Vagina (tissue), 2 donors: ENCODE measurements around the gene KRTAP19-5. TPM values are rescaled to one million over a fixed set of nuclear protein-coding genes. Genes with fewer than 3 reads are reported as not detected.
"Not testable (repeated sequence)": the region's sequence is repeated elsewhere in the genome, so short reads cannot be mapped to it uniquely, and the experiment has no call there.

ENCODE experiments used
- DNase-seq, 2 donors: peaks; one replicate each; pipeline ENCODE4 v3.0.0-alpha.2; 2017; ENCODE audit errors: extremely low spot score in 2 of 2
- H3K27ac ChIP-seq: fragments of 200-600 bp; sonication (generic); one replicate; pipeline ENCODE4 v1.5.1; 2019
- H3K27me3 ChIP-seq: fragments of 200-600 bp; sonication (generic); one replicate; pipeline ENCODE4 v1.5.1; 2019
- H3K36me3 ChIP-seq, 2 donors: fragments of 200-600 bp; sonication (generic); one replicate each; pipeline ENCODE4 v1.5.1; 2017 to 2019
- H3K4me1 ChIP-seq: fragments of 200-600 bp; sonication (generic); one replicate; pipeline ENCODE4 v1.5.1; 2019
- H3K4me3 ChIP-seq, 2 donors: fragments of 200-600 bp; sonication (generic); 1 replicate in 1 of 2; 2 replicates in 1 of 2; pipeline ENCODE4 v1.5.1; 2016 to 2019
- H3K9me3 ChIP-seq: fragments of 200-600 bp; sonication (generic); one replicate; pipeline ENCODE4 v1.5.1; 2019
- POLR2A ChIP-seq, 2 donors: fragments of 450-650 bp; IDR thresholded peaks; one replicate each; pipeline ENCODE4 v1.6.1; 2017; ENCODE audit warnings: antibody characterized with exemption in 2 of 2, mild to moderate bottlenecking in 2 of 2, moderate library complexity in 2 of 2
- POLR2AphosphoS5 ChIP-seq, 2 donors: sonication (generic); formaldehyde crosslinking; IDR thresholded peaks; one replicate each; pipeline ENCODE4 v1.9.0; 2017; ENCODE audit warnings: antibody characterized with exemption in 2 of 2, mild to moderate bottlenecking in 2 of 2, low read depth in 1 of 2; ENCODE audit not compliant: insufficient read depth in 1 of 2
- intact Hi-C: fragments of 100-400 bp; cut with DNase I; formaldehyde crosslinking; loops from one replicate; pipeline ENCODE4 v1.15.1; 2023
- total RNA-seq: library from RNA; depleted of rRNA; stranded (reverse); fragments of >200 nt; gene quantifications from one replicate; pipeline ENCODE4 v1.2.3, GENCODE V29; 2016
- TF ChIP-seq, protein P1 (sequence below), 3 experiments: fragments of 450-650 bp in 2 of 3; fragments of 200-600 bp in 1 of 3; sonication (generic) in 1 of 3; IDR thresholded peaks; one replicate each; pipeline ENCODE4 v1.5.1; 2017 to 2019; ENCODE audit warnings: antibody characterized with exemption in 3 of 3, mild to moderate bottlenecking in 2 of 3, moderate library complexity in 2 of 3

The KRTAP19-5 gene
- total RNA-seq = not detected

DNA sequence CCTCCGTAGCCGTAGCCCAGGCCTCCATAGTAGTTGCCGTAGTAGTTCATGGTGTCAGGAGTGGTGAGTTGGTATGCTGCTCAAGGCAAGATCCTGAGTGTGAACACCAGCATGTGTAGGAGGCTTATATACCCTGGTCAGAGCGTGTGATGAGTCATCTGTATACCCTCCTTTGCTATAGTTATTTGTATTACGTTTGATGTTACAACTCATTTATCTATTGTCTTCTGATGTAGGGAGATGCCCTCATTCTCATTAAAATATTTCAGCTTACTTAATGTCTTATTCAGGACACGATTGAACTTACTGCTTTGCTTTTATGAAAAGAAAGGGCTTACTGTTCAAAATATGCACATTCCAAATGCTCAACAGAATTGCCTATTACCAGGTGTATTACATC is at the start of gene KRTAP19-5:
Gene KRTAP19-5 (minus strand): TSS at position 101 of the 400 bp plus-strand sequence. CDS start 51 bp downstream, at position 50.
- intact Hi-C loops = no loop called here
- no peak for TF ChIP-seq POLR2A (IDR thresholded peaks at IDR 0.05)
- TF ChIP-seq, protein P1, sequence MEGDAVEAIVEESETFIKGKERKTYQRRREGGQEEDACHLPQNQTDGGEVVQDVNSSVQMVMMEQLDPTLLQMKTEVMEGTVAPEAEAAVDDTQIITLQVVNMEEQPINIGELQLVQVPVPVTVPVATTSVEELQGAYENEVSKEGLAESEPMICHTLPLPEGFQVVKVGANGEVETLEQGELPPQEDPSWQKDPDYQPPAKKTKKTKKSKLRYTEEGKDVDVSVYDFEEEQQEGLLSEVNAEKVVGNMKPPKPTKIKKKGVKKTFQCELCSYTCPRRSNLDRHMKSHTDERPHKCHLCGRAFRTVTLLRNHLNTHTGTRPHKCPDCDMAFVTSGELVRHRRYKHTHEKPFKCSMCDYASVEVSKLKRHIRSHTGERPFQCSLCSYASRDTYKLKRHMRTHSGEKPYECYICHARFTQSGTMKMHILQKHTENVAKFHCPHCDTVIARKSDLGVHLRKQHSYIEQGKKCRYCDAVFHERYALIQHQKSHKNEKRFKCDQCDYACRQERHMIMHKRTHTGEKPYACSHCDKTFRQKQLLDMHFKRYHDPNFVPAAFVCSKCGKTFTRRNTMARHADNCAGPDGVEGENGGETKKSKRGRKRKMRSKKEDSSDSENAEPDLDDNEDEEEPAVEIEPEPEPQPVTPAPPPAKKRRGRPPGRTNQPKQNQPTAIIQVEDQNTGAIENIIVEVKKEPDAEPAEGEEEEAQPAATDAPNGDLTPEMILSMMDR (IDR thresholded peaks at IDR 0.05) = no peak
- TF ChIP-seq POLR2AphosphoS5 (IDR thresholded peaks at IDR 0.05; ENCODE audit: insufficient read depth in 1 of 2, low read depth in 1 of 2) = no peak
- H3K4me1 ChIP-seq = no peaks in the 10 kb centered on the region

DNA sequence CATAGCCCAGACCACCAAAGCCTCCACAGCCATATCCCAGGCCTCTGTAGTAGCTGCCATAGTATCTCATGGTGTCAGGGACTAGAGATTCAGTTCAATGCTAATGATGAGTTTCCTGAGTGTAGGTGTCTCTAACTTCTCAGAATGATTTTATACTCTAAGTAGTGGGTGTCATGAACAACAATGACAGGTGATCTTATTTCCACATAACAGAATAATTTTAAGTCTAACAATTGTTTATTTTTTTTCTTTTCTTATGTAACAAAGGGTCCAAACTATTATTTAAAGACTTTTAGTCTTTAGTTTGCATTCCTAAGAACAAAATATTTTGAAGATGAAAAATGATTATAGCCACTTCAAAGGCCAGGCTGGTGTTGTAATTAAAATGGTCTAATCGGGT is 39.8 kb upstream of the KRTAP19-5 start, which contains the start of gene KRTAP19-6:
Gene KRTAP19-6 (minus strand): TSS at position 101 of the 400 bp plus-strand sequence. CDS start 31 bp downstream, at position 70.
- Histone ChIP-seq H3K27me3 (no peaks in the 10 kb centered on the region), H3K4me3 (no peak within 1 kb of the TSS), H3K4me1 (no peaks in the 10 kb centered on the region), H3K9me3 (no peaks in the 10 kb centered on the region), H3K36me3 (no peaks in the 10 kb centered on the region), H3K27ac (no peak within 1 kb of the TSS)
- intact Hi-C loops = no loop called here
- no peak for DNase-seq
- TF ChIP-seq, protein P1 (IDR thresholded peaks at IDR 0.05) = no peak
- TF ChIP-seq POLR2AphosphoS5 (IDR thresholded peaks at IDR 0.05; ENCODE audit: insufficient read depth in 1 of 2, low read depth in 1 of 2) (no peak), POLR2A (IDR thresholded peaks at IDR 0.05) (no peak)

More for the DNA sequence above, at the start of gene KRTAP19-5:
- Histone ChIP-seq H3K9me3 (no peaks in the 10 kb centered on the region), H3K4me3 (no peak within 1 kb of the TSS), H3K27me3 (no peaks in the 10 kb centered on the region), H3K27ac (no peak within 1 kb of the TSS), H3K36me3 (no peaks in the 10 kb centered on the region)
- DNase-seq = no peak

DNA sequence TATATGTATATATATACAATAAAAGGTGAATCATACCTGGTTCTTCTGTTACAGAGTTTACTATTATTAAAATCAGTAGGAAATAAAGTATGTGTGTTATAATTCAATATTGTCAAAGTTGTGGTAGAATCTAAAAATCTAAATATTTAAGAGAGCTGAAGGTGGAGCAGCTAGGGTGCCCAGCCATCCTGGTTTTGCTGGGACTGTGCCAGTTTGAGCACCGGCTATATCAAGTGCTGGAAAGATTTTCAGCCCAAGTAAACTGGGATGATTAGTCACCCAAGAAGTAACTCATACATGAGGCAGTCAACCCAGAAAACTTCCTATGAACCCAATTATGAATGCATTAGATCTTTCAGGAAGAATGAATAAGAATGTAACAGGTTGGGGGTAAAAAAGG is 16.9 kb upstream of the KRTAP19-5 start:
- no peaks in the 10 kb centered on the region for H3K9me3 ChIP-seq
- no peak overlapping the region for H3K4me3 ChIP-seq
- H3K4me1 ChIP-seq = no peaks in the 10 kb centered on the region
- H3K27ac ChIP-seq = no peak overlapping the region
- no peaks in the 10 kb centered on the region for H3K27me3 ChIP-seq
- no peak for TF ChIP-seq POLR2AphosphoS5 (IDR thresholded peaks at IDR 0.05; ENCODE audit: insufficient read depth in 1 of 2, low read depth in 1 of 2)
- TF ChIP-seq, protein P1 (IDR thresholded peaks at IDR 0.05) = no peak
- TF ChIP-seq POLR2A (IDR thresholded peaks at IDR 0.05) = no peak
- no peak for DNase-seq
- H3K36me3 ChIP-seq = no peaks in the 10 kb centered on the region
- intact Hi-C loops = no loop called here

DNA sequence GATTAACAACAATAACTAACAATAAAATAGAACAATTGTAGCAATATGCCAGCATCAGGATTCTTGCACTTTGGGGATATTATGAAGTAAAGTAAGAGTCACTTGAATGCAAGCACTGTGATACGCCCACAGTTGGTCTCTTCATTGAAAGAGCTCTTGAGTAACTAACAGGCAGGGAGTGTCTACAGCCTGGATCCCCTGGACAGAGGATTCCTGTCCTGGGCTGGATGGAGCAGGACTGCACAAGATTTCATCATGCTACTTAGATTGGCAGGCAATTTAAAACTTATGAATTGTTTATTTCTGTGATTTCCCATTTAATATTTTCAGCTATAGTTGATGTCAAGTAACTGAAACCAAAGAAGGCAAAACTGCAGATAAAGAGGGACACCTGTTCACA is 13.7 kb upstream of the KRTAP19-5 start:
- DNase-seq = no peak
- Histone ChIP-seq H3K27ac (no peak overlapping the region), H3K4me1 (no peaks in the 10 kb centered on the region), H3K9me3 (no peaks in the 10 kb centered on the region), H3K4me3 (no peak overlapping the region), H3K36me3 (no peaks in the 10 kb centered on the region), H3K27me3 (no peaks in the 10 kb centered on the region)
- TF ChIP-seq POLR2AphosphoS5 (IDR thresholded peaks at IDR 0.05; ENCODE audit: insufficient read depth in 1 of 2, low read depth in 1 of 2) (no peak), POLR2A (IDR thresholded peaks at IDR 0.05) (no peak)
- TF ChIP-seq, protein P1 (IDR thresholded peaks at IDR 0.05) = no peak
- intact Hi-C loops = no loop called here

DNA sequence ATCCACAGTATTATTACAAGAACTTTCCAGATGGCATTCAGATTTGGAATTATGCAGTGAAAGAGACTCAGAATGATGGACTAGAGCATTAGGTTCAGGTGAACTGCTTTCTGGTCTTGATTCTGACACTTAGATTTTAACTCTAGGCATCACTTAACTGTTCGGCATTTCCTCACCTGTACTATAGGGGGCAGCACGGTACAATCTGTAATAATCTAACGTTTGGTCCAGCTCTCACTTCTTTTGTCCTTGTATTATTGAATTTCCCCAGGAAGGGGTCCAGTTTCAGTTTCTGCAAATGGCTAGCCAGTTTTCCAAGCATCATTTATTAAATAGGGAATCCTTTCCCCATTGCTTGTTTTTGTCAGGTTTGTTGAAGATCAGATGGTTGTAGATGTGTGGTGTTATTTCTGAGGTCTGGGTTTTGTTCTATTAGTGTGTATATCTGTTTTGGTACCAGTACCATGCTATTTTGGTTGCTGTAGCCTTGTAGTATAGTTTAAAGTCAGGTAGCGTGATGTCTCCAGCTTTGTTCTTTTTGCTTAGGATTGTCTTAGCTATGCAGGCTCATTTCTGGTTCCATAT is 3.8 kb upstream of the KRTAP19-5 start:
- intact Hi-C loops, H3K36me3 ChIP-seq, H3K27me3 ChIP-seq, H3K4me3 ChIP-seq, H3K4me1 ChIP-seq, DNase-seq, H3K9me3 ChIP-seq, H3K27ac ChIP-seq: not testable (repeated sequence)
